HG03196 (cell line): ENCODE data around the gene SLC66A1.
A peak's percentile ranks its signal among the peaks of the same experiment; 100 is the strongest.
"Not testable (repeated sequence)": the region's sequence is repeated elsewhere in the genome, so short reads cannot be mapped to it uniquely, and the experiment has no call there.

Source experiments
- ATAC-seq: cut with Tn5 transposase; IDR thresholded peaks from one replicate; pipeline ENCODE4 v1.9.1; 2021; ENCODE audit not compliant: unreplicated experiment

The SLC66A1 gene

DNA sequence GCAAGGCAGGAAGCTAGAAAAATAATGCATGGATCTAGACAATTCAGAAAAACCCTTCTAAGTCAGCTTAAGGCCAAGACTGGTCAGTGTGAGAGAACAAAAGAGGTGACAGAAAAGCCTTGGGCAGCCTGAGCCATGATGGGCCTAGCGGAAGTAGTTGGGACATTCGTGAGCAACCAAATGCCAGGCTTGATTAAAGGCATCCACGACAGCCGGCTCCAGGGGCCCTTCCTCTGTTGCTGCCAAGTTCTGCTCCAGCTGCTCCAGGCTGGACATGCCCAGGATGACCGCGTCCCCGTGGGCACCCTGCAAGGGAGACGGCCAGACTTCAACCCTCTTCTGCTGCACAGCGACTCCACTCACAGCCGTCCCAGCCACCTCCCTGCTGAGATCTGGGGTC lies 8.0 kb upstream of the SLC66A1 start:
- ATAC-seq, result not testable (repeated sequence)

DNA sequence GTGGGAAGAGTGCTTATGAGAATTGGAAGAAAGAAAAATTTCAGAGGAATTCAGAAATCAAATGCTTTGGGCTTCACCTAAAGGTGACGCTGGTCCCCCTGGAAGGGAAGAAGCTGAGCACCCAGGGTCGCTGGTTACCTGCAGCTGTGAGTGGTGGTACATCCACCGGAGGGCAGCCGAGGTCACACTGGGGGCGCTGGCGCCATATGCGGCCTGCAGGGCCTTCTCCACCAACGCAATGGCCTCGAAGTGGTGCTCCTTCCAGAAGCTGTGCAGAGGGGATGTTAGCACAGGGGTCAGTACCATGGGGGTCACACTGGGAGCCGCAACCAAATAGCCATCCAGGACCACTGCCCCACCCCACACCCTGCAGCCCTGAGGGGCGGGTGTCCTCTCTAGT lies 6.2 kb upstream of the SLC66A1 start:
- no peak for ATAC-seq

DNA sequence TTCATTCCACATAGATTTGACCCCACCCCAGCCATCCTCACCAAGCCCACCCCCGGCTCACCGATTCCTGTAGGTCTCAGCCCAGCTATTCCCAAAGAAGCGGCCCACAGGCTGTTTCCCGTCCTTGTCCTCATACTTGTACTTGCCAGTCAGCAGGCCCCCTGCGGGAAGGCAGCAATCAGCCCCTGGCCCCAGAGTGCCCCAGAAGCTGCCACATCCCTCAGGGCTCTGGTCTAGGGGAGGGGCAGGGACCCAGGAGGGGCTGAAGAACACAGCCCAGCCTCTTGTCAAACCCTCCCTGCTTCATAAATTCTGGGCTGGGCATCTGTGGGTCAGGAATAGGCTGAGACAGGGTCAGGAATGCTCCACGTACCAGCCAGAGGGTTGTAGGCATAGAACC lies 5.2 kb upstream of the SLC66A1 start:
- ATAC-seq, result no peak

DNA sequence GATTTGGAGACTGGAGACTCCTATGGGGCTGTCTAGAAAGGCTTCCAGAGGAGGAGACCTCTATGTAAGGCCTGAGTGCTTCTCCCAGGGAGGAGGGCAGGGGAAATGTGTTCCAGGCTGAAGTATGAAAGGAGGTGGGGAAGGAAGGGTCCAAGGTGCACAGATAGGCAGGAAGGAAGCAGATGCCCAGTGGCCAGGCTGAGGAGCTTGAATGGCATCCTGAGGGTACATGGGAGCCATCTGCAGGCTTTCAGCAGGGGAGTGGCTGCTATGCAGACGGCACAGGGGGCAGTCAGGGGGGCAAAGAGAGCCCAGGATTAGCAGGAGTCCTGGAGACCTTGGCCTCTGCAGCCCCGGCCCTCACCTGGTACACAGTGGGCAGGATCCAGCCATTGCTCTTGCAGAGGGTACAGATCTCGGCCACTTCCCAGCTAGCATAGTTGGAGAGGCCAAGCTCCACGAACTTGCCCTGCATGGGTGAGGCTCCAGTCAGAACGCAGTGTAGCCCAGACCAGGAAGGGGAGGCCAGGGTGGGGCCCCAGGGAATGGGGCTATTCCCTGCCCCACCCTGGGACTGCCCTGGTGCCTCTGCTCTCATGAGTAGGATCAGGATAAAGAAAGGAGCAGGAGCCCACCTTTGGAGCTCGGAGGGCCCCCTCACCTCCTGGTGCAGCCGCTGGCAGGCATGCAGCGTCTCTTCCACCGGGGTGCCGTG lies 4.2 kb upstream of the SLC66A1 start:
- no peak for ATAC-seq

DNA sequence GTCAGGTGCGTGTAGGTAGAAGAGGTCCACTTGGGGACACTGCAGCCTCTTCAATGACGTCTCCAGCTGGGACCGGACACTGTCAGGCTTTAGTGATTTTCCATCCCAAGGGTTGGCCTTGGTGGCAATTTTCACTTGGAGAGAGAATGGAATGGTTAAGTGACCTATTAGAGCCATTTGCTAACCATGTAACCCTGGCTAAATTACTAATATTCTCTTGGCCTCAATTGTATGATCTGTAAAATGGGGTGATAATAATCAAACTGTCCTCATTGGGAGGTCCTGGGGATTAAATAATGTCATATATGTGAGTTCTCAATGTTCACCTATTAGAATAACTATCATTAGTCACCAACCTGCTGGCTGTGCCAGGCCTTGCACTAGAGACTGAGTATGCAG lies 3.6 kb upstream of the SLC66A1 start:
- ATAC-seq, result no peak

DNA sequence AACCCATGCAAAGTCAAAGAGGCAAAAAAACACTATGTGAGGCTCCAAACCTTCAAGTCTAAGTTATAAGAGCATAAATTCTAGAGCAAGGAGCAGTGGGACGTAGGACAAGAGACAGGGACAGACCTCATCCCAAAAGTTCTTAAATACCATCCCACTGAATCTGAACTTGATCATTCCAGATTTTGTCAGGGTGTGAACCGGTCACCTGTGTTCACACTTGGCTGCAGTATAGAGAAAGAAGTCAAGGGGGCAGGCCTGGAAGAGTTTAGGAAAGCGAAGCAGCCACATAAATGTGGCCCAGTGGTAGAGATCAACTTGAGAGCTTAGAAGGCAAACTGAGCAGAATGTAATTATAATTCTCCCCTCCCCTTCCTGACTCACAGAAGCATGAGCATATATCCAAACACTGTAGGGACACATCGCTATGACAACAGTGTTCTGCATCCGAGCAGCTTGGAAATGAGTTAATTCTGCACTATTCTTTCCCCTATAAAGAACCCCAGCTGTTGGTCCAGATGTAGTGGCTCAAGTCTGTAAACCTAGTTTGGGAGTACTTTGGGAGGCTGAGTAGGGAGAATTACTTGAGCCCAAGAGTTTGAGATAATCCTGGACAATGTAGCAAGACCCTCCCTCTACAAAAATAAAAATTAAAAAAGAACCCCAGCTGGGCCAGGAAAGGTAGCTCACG lies 2.9 kb upstream of the SLC66A1 start:
- no peak for ATAC-seq

DNA sequence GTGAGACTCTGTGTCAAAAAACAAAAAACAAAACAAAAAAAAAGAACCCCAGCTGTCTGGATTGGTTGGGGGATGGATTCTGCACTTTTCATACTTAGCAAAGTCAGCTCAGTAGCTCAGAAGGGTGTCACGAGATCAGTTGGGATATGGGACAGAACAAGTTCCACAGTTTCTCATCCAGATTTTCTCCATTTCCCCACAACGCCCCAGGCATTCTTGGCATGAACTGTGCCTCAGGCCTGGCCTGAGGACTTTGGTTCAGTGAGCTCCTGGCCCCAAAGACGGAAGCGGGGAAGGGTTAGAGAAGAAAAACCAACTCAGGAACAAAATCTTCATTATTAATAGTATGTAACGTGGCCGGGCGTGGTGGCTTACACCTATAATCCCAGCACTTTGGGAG lies 2.1 kb upstream of the SLC66A1 start:
- no peak for ATAC-seq

DNA sequence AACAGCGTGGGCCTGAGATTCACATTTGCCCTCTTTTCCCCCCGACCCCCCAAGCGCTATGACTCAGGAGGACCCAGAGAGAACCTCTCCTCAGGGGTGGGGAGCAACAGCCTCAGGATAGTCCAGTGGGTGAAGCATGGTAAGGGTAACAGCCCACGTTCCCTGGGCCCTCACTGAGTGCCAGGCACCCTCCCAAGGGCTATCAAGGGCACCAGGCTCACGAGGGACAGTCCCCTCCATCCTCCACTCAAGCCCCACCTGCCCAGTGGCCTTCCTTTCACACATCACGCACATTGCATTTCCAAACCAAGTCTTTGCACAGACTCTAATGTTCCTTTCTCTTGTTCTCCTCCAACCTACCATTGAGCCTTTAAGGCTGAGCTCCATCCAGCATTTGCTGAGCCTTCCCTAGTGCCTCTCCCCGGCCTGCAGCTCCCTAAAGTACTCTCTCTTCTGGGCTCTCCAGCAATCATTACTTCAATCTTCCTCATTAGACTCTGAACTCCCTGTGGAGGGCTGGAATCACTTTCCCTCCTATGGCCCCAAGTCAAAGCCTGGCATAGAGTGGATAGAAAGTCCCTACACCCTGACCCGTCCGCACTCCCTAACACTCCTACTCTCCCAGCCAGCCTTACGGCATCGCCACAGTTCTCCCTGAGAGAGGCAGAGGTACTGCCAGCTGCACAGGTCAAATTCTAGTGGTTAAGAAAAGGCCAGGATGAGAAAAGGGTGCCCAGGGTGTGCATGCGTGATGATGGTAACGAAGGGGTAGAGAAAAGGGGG lies 1.2 kb upstream of the SLC66A1 start:
- no peak for ATAC-seq

DNA sequence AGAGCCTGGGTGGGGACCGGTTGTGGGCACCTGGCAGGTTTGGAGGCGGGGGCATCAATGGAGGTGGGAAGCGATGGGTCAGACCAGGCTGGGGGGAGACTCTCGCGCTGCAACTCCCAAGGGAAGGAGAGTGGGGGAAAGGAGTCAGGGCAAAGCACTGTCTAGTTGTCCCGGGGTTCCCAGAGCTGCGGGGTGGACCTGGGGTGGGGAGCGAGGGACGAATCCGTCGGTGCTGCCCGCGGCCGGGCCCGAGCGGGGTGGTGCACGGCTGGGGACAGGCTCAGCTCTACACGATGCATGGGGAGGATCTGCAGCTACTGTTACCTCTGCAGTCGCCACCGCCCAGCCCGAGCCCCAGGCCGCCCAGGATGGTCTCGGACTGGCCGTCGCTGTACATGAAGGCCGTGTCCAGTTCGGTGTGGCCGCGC lies 609 bp upstream of the SLC66A1 start:
- no peak for ATAC-seq

DNA sequence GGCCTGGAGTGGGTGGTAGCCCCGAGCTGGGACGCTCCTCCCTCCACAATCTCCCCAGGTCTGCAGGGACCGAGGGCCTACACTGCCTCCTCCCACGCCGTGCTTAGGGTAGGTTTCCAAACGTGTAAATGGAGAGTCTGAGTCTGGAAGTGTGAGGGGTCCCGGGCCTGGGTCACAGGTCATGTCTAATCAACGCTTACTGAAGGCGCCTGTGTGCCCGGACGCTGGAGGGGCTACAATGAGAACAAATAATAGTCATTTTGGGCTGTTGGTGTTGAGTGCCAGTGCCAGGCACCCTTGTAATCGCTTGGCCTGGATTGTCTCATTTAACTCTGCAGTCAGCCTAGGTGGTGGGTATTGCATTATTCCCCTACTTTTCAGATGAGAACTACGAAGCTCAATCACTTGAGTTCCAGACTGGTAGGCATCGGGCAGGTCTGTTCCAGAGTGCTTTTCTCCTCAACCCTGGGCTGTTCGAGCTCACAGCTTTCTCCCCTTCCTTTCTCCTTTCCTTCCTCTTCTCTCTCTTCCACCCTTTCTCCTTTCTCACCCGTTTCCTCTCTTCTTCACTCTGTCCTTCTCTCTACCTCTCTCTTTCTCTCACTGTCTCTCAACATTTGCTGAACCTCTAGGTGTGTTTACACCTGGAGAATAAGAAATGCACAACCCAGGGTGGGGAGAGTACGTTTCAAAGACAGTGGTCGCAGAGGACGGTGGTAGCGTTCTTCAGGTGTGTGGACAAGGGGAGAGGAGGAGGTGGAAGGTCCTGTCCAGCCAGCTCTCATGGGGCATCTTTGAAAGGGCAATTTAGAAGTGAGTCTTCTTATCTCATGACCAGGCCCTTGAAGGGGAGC lies 883 bp downstream of the SLC66A1 start:
- peak; percentile 0 for ATAC-seq

DNA sequence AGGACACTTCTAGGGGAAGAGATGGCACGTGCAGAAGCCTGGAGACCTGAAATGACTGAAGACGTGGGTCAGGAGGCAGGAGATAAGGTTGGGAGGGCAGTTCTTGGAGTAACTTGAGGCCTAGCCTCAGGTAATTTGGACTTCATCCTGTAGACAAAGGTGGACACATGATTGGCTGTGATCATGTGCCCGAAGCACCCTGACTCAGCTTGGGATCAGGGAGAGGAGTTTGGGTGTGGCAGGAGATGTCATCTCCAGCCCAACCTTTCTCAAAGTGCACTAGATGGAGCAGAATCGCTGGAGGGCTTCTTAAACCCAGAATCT lies 1.5 kb downstream of the SLC66A1 start:
- no peak for ATAC-seq

DNA sequence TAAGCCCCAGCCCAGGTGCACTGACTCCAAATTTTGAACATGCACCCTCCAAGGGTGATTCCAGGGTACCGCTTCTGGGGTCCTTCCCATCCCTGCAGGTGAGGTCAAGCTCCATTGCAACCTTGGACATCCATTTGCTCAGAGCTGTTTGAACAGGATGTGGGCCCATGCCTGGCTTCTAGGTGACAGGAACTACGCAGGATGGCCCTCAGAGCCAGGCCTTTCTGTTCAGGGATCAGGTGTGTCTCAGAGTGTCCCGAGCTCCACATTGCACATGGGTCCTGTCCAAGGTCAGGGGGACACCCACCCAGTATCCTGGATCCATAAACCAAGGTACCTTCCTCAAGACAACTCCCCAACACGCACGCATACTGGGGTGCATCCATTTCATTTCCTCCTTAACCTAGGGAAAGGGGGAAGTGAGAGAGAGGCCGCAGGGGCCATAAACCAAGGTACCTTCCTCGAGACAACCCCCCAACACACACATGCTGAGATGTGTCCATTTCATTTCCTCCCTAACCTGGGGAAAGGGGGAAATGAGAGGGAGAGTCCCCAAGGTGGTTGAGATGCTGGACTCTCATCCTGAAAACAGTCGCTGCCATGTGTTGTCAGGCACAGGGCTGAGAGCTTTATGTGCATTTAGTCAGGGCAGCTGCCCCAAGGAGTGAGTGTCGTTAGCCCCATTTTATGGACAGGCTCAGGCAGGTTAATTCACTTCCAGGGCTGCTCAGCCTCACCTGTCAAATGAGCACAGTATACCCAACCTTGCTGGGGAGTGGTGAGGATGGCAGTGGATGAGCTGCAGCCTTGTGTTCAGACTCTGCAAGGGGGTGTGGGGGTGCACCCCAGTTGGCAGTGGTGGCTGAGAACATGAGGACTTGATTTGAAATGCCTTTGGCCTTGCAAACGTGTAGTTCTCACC lies 2.1 kb downstream of the SLC66A1 start:
- ATAC-seq, result no peak

DNA sequence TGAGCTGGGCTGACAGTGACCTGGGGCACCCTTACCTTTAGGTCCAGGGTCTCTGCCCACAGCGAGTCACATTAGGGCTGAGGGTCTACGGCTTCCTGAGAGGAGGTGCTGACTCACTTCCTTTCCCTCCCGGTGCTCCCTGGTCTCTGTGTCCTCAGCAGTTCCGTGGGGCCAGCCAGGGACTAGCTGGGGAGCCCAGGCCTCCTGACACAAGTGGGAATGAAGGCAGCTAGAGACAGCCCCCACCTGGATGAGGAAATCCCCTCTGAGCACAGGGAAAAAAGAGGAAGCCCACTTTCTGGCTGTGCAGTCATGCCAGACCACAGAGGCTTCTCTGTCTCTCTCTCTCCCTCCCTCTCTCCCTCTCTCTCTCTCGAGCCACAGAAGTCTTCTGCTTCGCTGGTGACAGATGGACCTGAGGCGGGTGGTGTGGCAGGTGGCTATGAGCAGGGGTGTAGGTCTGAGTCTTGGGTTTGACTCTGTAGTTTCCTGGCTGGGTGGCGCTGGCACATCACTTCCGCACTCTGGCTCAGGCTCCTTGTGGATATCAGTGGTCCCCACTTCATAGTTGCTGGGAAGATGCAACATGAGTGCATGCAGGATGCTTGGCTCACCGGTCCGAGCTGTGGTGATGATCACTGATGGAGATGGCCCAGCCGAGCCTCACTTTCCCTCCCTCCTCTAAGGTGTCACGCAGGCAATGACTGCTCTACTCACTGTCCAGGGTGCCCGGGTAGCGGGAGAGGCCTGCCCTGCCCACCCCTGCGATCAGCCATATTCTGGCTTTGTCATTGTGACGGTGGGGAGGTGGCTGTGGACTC lies 3.5 kb downstream of the SLC66A1 start:
- ATAC-seq, result no peak

DNA sequence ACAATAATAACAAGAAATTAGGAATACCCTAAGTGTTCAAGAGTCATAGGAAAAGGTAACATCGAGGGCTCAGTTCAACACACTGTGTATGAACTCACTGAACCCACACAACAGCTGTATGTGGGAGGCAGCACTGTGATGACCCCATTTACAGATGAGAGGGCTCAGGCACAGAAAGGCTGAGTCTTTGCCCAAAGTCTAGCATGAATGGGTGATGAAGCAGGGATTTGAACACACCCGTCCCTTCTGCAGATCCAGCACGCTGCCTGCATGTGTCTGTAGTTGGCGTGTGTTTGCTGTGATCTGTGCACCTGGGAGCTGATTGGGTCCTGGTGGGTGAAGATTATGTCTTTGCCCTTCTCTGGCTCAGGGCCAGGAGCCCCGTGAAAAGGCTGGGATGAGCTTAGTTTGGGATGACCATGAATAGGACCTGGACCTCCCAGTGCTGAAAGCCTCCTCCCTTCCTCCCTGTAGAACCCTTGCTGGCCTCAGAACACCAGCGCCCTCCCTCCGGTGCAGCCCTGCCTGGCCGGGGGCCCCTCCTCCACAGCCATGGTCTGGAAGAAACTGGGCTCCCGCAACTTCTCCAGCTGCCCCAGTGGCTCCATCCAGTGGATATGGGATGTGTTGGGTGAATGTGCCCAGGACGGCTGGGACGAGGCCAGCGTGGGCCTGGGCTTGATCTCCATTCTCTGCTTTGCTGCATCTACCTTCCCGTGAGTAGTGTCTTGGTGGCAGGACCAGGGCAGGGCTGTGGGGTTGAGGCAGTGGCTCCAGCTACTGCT lies 5.2 kb downstream of the SLC66A1 start:
- ATAC-seq, result no peak

DNA sequence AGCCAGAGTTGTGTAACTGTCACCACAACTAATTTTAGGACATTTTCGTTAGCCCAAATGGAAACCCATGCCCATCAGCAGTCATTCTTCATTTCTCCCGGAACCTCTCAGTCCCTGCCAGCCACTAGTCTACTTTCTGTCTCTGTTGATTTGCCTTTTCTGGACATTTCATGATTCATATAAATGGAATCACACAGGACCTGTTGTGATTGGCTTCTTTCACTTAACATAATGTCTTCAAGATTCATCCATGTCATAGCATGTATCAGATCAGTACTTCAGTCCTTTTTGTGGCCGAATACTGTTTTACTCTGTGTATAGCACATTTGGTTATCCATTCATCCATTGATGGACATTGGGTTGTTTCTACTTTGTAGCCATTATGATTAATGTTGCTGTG lies 7.1 kb downstream of the SLC66A1 start:
- ATAC-seq, result no peak

DNA sequence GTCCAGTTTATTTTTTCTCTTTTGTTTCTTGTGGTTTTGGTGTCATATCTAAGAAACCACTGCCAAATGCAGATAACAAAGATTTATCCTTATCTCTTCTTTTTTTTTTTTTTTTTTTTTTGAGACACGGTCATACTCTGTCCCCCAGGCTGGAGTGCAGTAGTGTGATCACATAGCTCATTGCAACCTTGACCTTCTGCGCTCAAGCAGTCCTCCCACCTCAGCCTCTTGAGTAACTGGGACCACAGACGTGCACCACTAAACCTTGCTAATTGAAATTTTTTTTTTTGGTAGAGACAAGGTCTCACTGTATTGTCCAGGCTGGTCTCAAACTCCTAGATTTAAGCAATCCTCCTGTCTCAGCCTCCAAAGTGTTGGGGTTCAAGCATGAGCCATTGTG lies 8.9 kb downstream of the SLC66A1 start:
- no peak for ATAC-seq

DNA sequence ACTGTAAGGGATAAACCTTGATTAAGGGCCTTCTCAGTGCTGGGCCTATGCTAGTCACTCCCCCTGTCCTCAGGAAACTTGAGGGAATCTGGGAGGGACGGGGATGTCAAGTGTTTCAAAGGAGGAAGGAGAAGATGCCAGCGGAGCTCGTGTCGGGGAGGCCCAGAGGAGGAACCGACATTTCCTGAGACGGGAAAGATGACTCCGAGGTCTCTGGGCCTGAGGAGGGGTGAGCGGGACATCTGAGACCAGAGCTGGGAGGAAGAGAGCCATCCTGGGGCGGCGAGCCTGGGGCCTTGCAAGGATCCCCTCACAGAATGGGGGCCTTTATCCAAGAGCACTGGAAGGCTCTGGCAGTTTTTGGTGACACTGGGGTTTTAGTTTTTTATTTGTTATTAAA lies 10.4 kb downstream of the SLC66A1 start:
- no peak for ATAC-seq

DNA sequence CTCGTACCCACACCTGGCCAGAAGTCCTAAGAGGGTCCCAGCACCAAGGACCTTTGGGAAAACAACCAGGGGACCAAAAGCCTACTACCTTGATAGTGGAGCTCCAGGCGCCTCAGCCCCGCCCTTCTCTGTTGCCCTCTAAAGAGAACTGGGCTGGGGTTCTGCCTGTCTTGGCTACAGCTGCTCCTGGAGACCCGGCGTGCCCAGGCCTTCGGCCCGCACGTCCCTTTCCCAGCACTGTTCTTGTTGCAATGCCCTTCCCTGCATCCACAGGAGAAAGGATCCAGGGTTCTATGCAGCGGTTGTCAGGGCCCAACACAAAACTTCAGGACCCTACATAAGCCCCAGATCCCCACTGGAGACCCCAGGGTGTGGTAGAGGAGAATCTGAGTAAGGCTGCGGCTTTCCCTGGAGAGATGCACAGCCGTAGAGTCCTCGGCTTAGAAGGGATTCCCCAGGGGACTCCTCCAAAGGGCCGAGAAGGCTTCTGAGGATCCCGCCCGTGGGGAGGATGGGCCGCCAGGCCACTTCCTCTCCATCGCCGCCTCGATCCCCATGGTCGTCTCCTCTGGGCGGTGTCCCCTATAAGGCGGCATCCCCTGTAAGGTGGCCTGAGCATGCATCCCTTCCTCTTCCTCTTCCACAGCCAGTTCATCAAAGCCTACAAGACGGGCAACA lies 12.0 kb downstream of the SLC66A1 start:
- no peak for ATAC-seq
